PC-9 (cell line): ENCODE data around the gene GCC2. TPM values are rescaled to one million over a fixed set of nuclear protein-coding genes. Genes with fewer than 3 reads are reported as not detected.
A peak's percentile ranks its signal among the peaks of the same experiment; 100 is the strongest.

Experiments
- BruUV-seq: library from RNA; stranded (reverse); fragments of 400-500 nt; replicated peaks from 2 replicates; lab custom pipeline; 2021; lab: Mats Ljungman, UMichigan
- CTCF ChIA-PET: fragments of 300-600 bp; sonication (Branson Sonifier 250); formaldehyde crosslinking; loops from one replicate; lab custom pipeline; 2022; ENCODE audit warnings: antibody characterized with exemption; lab: Charles Lee
- POLR2A ChIA-PET: fragments of 300-600 bp; sonication (Branson Sonifier 250); formaldehyde crosslinking; loops from one replicate; lab custom pipeline; 2022; ENCODE audit warnings: antibody characterized with exemption; ENCODE audit not compliant: unreplicated experiment; lab: Charles Lee
- DNase-seq, 2 experiments: peaks; one replicate each; pipeline versions ENCODE4 v3.0.0 to v3.0.0-alpha.2; 2015 to 2022; ENCODE audit warnings: mixed read lengths in 1 of 2
- H2AFZ ChIP-seq: fragments of 200-600 bp; sonication (generic); 2 replicates; pipeline ENCODE4 v1.8.1; 2017; ENCODE audit warnings: antibody characterized with exemption
- H3F3A ChIP-seq: fragments of 200-600 bp; sonication (generic); 2 replicates; pipeline ENCODE4 v1.8.1; 2017; ENCODE audit warnings: antibody characterized with exemption, mild to moderate bottlenecking, low read depth; ENCODE audit not compliant: insufficient read depth
- H3K27ac ChIP-seq: fragments of 200-600 bp; sonication (generic); 2 replicates; pipeline ENCODE4 v1.6.1; 2016; ENCODE audit warnings: mixed run types
- H3K27me3 ChIP-seq: fragments of 200-600 bp; sonication (generic); 2 replicates; pipeline ENCODE4 v1.6.1; 2016; ENCODE audit warnings: low read depth, mixed run types; ENCODE audit not compliant: insufficient read depth
- H3K36me3 ChIP-seq: fragments of 200-600 bp; sonication (generic); 2 replicates; pipeline ENCODE4 v1.6.1; 2016; ENCODE audit warnings: low read depth, mixed run types
- H3K4me1 ChIP-seq: fragments of 200-600 bp; sonication (generic); replicated peaks from 2 replicates; pipeline ENCODE4 v1.6.1; 2016; ENCODE audit warnings: mixed run types; ENCODE audit not compliant: insufficient read depth
- H3K4me2 ChIP-seq: fragments of 200-600 bp; sonication (generic); 2 replicates; pipeline ENCODE4 v1.6.1; 2017; ENCODE audit warnings: mixed run types
- H3K4me3 ChIP-seq: fragments of 200-600 bp; sonication (generic); 2 replicates; pipeline ENCODE4 v1.6.1; 2016; ENCODE audit warnings: mixed run types
- H3K79me2 ChIP-seq: fragments of 200-600 bp; sonication (generic); 2 replicates; pipeline ENCODE4 v1.6.1; 2017; ENCODE audit warnings: low read depth, mixed run types
- H3K9me2 ChIP-seq: fragments of 200-600 bp; sonication (generic); 2 replicates; pipeline ENCODE4 v1.8.1; 2017; ENCODE audit warnings: mild to moderate bottlenecking; ENCODE audit not compliant: insufficient read depth
- H3K9me3 ChIP-seq: fragments of 200-600 bp; sonication (generic); 2 replicates; pipeline ENCODE4 v1.8.1; 2016; ENCODE audit warnings: low read depth; ENCODE audit not compliant: insufficient read depth
- H4K20me1 ChIP-seq: fragments of 200-600 bp; sonication (generic); 2 replicates; pipeline ENCODE4 v1.8.1; 2017; ENCODE audit not compliant: insufficient read depth
- EZH2 ChIP-seq: fragments of 200-600 bp; sonication (generic); IDR thresholded peaks from 2 replicates; pipeline ENCODE4 v1.8.0; 2017; ENCODE audit warnings: antibody characterized with exemption, low read depth
- intact Hi-C: fragments of 100-400 bp; cut with micrococcal nuclease; formaldehyde crosslinking; loops from one replicate; pipeline ENCODE4 v1.10.0; 2022; ENCODE audit not compliant: unreplicated experiment
- total RNA-seq: library from RNA; stranded (reverse); gene quantifications from 2 replicates; pipeline ENCODE4 v1.2.3, GENCODE V29; 2021
- TF ChIP-seq, protein P1 (sequence below): fragments of 200-600 bp; sonication (generic); conservative IDR thresholded peaks from 2 replicates; pipeline ENCODE4 v1.6.1; 2017; ENCODE audit warnings: mixed run types, antibody characterized with exemption, mild to moderate bottlenecking, moderate library complexity

Gene GCC2
- total RNA-seq, 1 experiment from 2014 or later, result 49.1 TPM

DNA sequence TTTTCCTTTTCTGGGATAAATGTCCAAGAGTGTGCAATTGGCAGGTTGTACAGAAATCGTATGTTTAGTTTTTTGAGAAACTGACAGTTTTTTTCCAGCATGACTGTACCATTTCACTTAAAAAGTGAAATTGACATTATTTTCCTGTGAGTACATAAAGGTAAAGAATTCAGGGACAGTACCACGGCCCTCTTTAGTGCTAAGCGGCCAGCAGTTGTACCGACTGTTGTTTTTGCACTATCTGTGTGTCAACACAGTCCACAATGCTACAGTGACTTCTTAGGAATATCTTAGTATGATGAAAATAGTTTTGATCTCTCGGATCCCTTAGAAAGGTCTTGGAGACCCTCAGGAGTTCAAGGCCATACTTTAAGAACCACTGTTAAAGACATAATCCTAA lies 87.9 kb downstream of the GCC2 start:
- Histone ChIP-seq H3K4me1 (peaks cover 15% of the 10 kb centered on the region), H3K9me2 (no peaks in the 10 kb centered on the region), H4K20me1 (peaks cover 3% of the 10 kb centered on the region; the same call in 1 of the 2 replicates), H3K27me3 (no peaks in the 10 kb centered on the region), H2AFZ (no peak overlapping the region), H3K4me3 (no peak overlapping the region; the same call in 1 of the 2 replicates), H3K27ac (no peak overlapping the region), H3F3A (peaks cover 20% of the 10 kb centered on the region; the same call in 1 of the 2 replicates), H3K9me3 (no peaks in the 10 kb centered on the region), H3K4me2 (peak overlapping the region; percentile 93), H3K36me3 (no peaks in the 10 kb centered on the region), H3K79me2 (peaks cover 56% of the 10 kb centered on the region)
- POLR2A ChIA-PET, result no interaction called here
- DNase-seq, result no peak
- CTCF ChIA-PET, result no interaction called here
- no peak for TF ChIP-seq EZH2
- TF ChIP-seq, protein P1, sequence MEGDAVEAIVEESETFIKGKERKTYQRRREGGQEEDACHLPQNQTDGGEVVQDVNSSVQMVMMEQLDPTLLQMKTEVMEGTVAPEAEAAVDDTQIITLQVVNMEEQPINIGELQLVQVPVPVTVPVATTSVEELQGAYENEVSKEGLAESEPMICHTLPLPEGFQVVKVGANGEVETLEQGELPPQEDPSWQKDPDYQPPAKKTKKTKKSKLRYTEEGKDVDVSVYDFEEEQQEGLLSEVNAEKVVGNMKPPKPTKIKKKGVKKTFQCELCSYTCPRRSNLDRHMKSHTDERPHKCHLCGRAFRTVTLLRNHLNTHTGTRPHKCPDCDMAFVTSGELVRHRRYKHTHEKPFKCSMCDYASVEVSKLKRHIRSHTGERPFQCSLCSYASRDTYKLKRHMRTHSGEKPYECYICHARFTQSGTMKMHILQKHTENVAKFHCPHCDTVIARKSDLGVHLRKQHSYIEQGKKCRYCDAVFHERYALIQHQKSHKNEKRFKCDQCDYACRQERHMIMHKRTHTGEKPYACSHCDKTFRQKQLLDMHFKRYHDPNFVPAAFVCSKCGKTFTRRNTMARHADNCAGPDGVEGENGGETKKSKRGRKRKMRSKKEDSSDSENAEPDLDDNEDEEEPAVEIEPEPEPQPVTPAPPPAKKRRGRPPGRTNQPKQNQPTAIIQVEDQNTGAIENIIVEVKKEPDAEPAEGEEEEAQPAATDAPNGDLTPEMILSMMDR, result no peak
- intact Hi-C loops, result no loop called here
- BruUV-seq, result no TSS peak

DNA sequence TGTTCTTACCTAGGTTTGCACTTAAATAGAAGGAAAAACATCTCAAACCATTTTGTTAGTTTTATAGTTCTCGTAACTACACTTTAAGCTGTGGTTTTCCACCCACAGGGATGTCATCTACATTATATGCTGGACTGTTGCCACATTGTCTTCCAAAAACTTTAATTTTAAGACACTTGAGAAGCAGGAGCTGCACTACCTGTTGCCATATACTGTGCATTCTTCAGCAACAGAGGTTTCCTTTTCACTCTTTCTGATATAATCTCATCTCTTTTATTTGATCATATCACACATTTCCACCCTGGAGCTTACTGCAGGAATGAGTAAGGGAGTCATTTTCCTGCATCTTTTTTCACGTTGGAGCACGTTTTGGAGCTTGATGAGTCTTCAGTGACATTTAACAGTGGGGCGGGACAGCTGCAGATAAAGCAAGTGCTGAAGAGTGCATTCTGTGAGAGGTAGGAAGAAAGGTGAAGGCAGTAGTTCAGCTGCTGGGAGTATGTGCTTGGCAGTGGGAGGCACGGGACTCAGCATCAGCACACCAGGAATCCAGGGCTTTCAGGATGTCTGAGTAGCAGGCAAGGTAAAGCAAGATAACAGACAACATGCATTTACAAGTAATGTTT lies 89.1 kb downstream of the GCC2 start:
- Histone ChIP-seq H3K4me1 (peaks cover 15% of the 10 kb centered on the region), H3K9me3 (no peaks in the 10 kb centered on the region), H3K9me2 (no peaks in the 10 kb centered on the region), H3K79me2 (peaks cover 58% of the 10 kb centered on the region), H2AFZ (no peak overlapping the region), H3K4me2 (no peak overlapping the region), H3K4me3 (no peak overlapping the region), H3K27ac (no peak overlapping the region), H3K27me3 (no peaks in the 10 kb centered on the region), H4K20me1 (peaks cover 3% of the 10 kb centered on the region; the same call in 1 of the 2 replicates), H3F3A (peaks cover 13% of the 10 kb centered on the region; the same call in 1 of the 2 replicates), H3K36me3 (no peaks in the 10 kb centered on the region)
- no peak for DNase-seq
- POLR2A ChIA-PET, result interaction anchor here (0.6 kb wide), 1 partner anchor 30 kb away, joined by 13 read pairs; no protein-coding TSS in a partner anchor
- intact Hi-C loops, result no loop called here
- no TSS peak for BruUV-seq
- TF ChIP-seq, protein P1, result no peak
- TF ChIP-seq EZH2, result no peak
- CTCF ChIA-PET, result no interaction called here

DNA sequence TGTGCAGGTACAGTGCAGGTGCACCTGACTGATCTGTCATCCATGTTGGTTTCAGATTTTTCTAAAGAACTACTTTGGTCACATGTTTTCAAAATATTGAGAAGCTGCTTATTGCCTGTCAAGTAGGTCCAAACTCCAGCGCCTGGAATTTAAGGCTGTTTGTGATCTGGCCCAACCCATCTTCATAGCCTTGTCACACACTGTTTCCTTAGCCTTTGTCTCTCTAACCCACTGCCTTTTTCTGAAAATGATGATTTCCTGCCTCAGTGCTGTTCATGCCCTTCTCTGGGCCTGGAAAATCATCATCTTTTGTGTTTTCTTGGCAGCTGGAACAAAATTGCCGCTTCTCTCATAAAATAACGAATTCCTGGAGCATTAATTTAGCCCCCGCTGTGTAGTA lies 92.4 kb downstream of the GCC2 start:
- no peaks in the 10 kb centered on the region for H3K9me2 ChIP-seq
- no peak overlapping the region for H3K4me3 ChIP-seq
- no TSS peak for BruUV-seq
- ChIA-PET CTCF (no interaction called here), POLR2A (no interaction called here)
- H3K79me2 ChIP-seq, result peaks cover 50% of the 10 kb centered on the region
- no peaks in the 10 kb centered on the region for H3K9me3 ChIP-seq
- H3K27ac ChIP-seq, result no peak overlapping the region
- no peak overlapping the region for H2AFZ ChIP-seq
- intact Hi-C loops, result loop anchor here (5.0 kb wide), 1 partner anchor 36 kb away; no protein-coding TSS in a partner anchor
- H3K4me1 ChIP-seq, result peaks cover 4% of the 10 kb centered on the region
- H3K4me2 ChIP-seq, result no peak overlapping the region
- no peaks in the 10 kb centered on the region for H3K27me3 ChIP-seq
- no peaks in the 10 kb centered on the region for H4K20me1 ChIP-seq
- H3F3A ChIP-seq, result no peaks in the 10 kb centered on the region
- no peaks in the 10 kb centered on the region for H3K36me3 ChIP-seq
- TF ChIP-seq, protein P1, result no peak
- no peak for TF ChIP-seq EZH2
- no peak for DNase-seq
